ENCODE data around the gene RTF1. TPM values are rescaled to one million over a fixed set of nuclear protein-coding genes. Genes with fewer than 3 reads are reported as not detected.

The RTF1 gene
- polyA plus RNA-seq, 2 of the 4 experiments (the other 2 are of a cell fraction): 21.1 to 22.8 TPM

- TF ChIP-seq FOSL2 (IDR thresholded peaks at IDR 0.05) (no peak), FOSL2 (CRISPR knock-in tag; IDR thresholded peaks at IDR 0.05) (no peak), MAX (IDR thresholded peaks at IDR 0.05) (no peak), BHLHE40 (IDR thresholded peaks at IDR 0.05; ENCODE audit: low read depth, low read length) (no peak)
Measured at GRCh38 chr15:41511331-41511898, 94.5 kb downstream of the RTF1 start (continued).

GRCh38 chr15:41511899-41512369 is 95.0 kb downstream of the RTF1 start:
- WGBS (ENCODE audit: missing lambda C conversion rate): 84% methylated on average over 21 of the region's 49 CpGs
- DNase-seq (ENCODE audit: low read depth in 1 of 2, low spot score in 1 of 2) (no peak), ATAC-seq (no peak), FAIRE-seq (no peak)
- CTCF ChIA-PET: interaction anchor here (2.1 kb wide), 1 partner anchor 46 kb away, joined by 7 read pairs; no protein-coding TSS in a partner anchor
- no peaks in the 10 kb centered on the region for H3K9me3 ChIP-seq
- TF ChIP-seq HEYL (CRISPR knock-in tag; IDR thresholded peaks at IDR 0.05) (no peak), NR3C1 (IDR thresholded peaks at IDR 0.05) (no peak)
- POLR2A ChIA-PET: no interaction called here
- no peak overlapping the region for H3K4me2 ChIP-seq
- no peaks in the 10 kb centered on the region for H3K4me1 ChIP-seq
- H3K27ac ChIP-seq: no peak overlapping the region
- no peak overlapping the region for H3K4me3 ChIP-seq

GRCh38 chr15:41512512-41512939 is 95.6 kb downstream of the RTF1 start:
- WGBS (ENCODE audit: missing lambda C conversion rate): 92% methylated on average over 24 of the region's 33 CpGs

GRCh38 chr15:41512940-41513505 is 96.1 kb downstream of the RTF1 start:
- no peak for TF ChIP-seq RFX5 (IDR thresholded peaks at IDR 0.05)
- no peak for TF ChIP-seq NFE2L2 (conservative IDR thresholded peaks at IDR 0.05; ENCODE audit: low read length)
- TF ChIP-seq JUNB (IDR thresholded peaks at IDR 0.05): no peak
- TF ChIP-seq CBX2 (IDR thresholded peaks at IDR 0.05; ENCODE audit: borderline replicate concordance, low read depth): no peak
- no peak for TF ChIP-seq ZC3H11A (IDR thresholded peaks at IDR 0.05)
- no peak for TF ChIP-seq HOXB5 (CRISPR knock-in tag; IDR thresholded peaks at IDR 0.05)
- TF ChIP-seq HEYL (CRISPR knock-in tag; IDR thresholded peaks at IDR 0.05): no peak
- TF ChIP-seq ESRRA (IDR thresholded peaks at IDR 0.05; ENCODE audit: borderline replicate concordance, low read length): no peak
- no peak for TF ChIP-seq MAZ (IDR thresholded peaks at IDR 0.05; ENCODE audit: borderline replicate concordance, low read depth, low read length)
- TF ChIP-seq TP53 (CRISPR knock-in tag; IDR thresholded peaks at IDR 0.05): no peak
- no peak for TF ChIP-seq RAD21 (conservative IDR thresholded peaks at IDR 0.05 in 1 of 2, IDR thresholded peaks at IDR 0.05 in 1 of 2)
- TF ChIP-seq CEBPB (IDR thresholded peaks at IDR 0.05): no peak
- no peak for TF ChIP-seq HDAC2 (IDR thresholded peaks at IDR 0.05)
- TF ChIP-seq RNF2 (IDR thresholded peaks at IDR 0.05; ENCODE audit: borderline replicate concordance, low read depth): no peak
- H3K4me3 ChIP-seq: no peak overlapping the region
- 90% methylated on average over 40 of the region's 40 CpGs for WGBS (ENCODE audit: missing lambda C conversion rate)
- no peak for ATAC-seq
- H3K27ac ChIP-seq: no peak overlapping the region
- POLR2A ChIA-PET: no interaction called here
- H3K4me1 ChIP-seq: no peaks in the 10 kb centered on the region
- no peak for DNase-seq (ENCODE audit: low read depth in 1 of 2, low spot score in 1 of 2)
- no peaks in the 10 kb centered on the region for H3K9me3 ChIP-seq
- H3K4me2 ChIP-seq: no peak overlapping the region
- FAIRE-seq: no peak
- CTCF ChIA-PET: interaction anchor here (2.1 kb wide), 1 partner anchor 47 kb away, joined by 7 read pairs; no protein-coding TSS in a partner anchor

More at GRCh38 chr15:41512512-41512939, 95.6 kb downstream of the RTF1 start:
- H3K4me3 ChIP-seq: no peak overlapping the region
- no peaks in the 10 kb centered on the region for H3K9me3 ChIP-seq
- POLR2A ChIA-PET: no interaction called here
- CTCF ChIA-PET: interaction anchor here (2.1 kb wide), 1 partner anchor 47 kb away, joined by 7 read pairs; no protein-coding TSS in a partner anchor
- no peaks in the 10 kb centered on the region for H3K4me1 ChIP-seq
- no peak overlapping the region for H3K4me2 ChIP-seq
- FAIRE-seq: no peak
- no peak; a peak in 1 of 6 replicates for ATAC-seq
- TF ChIP-seq NR3C1 (IDR thresholded peaks at IDR 0.05): no peak
- TF ChIP-seq PHF8 (IDR thresholded peaks at IDR 0.05; ENCODE audit: borderline replicate concordance, low read depth): no peak
- TF ChIP-seq NPAS2 (CRISPR knock-in tag; IDR thresholded peaks at IDR 0.05; ENCODE audit: borderline replicate concordance): no peak
- TF ChIP-seq RCOR1 (IDR thresholded peaks at IDR 0.05; ENCODE audit: low read depth, low read length): no peak
- no peak for TF ChIP-seq BHLHE40 (IDR thresholded peaks at IDR 0.05; ENCODE audit: low read depth, low read length)
- no peak for TF ChIP-seq ELK1 (IDR thresholded peaks at IDR 0.05; ENCODE audit: low read depth, low read length)
- no peak overlapping the region for H3K27ac ChIP-seq
- no peak for DNase-seq (ENCODE audit: low read depth in 1 of 2, low spot score in 1 of 2)

All from A549 (cell line).